Measurements from ENCODE around the gene RXFP1.

Gene RXFP1

DNA sequence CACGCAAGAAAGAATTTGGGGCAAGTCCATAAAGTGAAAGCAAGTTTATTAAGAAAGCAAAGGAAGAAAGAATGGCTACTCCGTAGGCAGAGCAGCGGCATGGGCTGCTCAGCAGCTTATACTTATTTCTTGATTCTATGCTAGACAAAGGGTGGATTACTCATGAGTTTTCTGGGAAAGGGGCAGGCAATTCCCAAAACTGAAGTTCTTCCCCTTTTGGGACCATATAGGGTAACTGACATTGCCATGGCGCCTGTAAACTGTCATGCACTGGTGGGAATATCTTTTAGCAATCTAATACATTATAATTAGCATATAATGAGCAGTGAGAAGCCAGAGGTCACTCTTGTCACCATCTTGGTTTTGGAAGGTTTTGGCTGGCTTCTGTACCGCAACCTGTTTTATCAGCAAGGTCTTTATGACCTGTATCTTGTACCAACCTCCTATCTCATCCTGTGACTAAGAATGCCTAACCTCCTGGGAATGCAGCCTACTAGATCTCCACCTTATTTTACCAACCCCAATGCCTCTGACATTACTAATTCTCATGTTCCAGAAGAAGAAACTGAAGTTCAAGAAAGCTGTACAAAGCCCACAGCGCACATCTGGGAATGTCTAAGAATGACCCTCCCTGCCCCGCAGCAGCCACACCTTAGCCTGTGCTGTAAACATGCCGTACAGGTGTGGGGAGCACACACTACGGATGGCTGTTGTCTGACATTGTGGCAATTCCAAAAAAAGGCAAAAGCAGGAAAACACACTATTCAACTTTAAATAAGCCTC lies 18.6 kb downstream of the RXFP1 start:
- DNase-seq (ENCODE audit: low read depth, low spot score): no peak
- no peak overlapping the region for H3K4me3 ChIP-seq (ENCODE audit: low read length)

GRCh38 chr4:158541506-158541905 lies 19.8 kb downstream of the RXFP1 start:
- H3K4me3 ChIP-seq (ENCODE audit: low read length): no peak overlapping the region
- DNase-seq (ENCODE audit: low read depth, low spot score): no peak

DNA sequence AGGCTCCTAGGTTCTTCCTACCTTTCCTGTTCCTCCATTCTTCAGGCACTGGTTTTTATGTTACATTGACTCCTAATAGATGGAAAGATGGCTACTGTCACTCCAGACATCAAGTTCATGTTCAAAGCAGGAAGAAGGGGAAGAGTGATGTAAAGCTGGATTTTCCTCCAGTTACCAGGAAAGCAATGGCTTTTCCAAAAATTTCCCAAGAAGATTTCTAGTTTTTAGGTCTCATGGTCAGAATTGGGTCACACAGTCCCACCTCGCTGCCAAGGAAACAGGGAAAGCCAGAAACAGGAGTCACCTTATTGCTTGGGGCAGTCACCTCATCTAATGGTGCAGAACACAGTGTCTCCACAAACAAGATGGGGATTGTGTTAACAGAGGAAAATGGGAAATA lies 21.5 kb downstream of the RXFP1 start:
- no peak for DNase-seq (ENCODE audit: low read depth, low spot score)
- no peak overlapping the region for H3K4me3 ChIP-seq (ENCODE audit: low read length)

DNA sequence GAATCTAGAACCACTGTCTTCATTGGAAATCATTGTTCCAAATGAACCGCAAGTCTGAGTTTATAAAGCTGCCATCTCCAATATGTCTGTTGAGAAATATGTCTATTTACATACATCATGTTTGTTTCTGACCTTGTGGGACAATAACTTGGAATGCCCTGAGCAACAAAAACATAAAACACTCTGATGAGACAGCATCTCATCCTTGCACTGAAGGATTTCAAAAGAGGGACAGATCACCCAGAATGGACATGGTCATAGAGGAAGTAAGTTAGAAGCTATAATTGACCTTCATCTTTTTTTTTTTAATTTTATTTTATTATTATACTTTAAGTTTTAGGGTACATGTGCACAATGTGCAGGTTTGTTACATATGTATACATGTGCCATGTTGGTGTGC lies 22.5 kb downstream of the RXFP1 start:
- H3K4me3 ChIP-seq (ENCODE audit: low read length): no peak overlapping the region
- DNase-seq (ENCODE audit: low read depth, low spot score): no peak

DNA sequence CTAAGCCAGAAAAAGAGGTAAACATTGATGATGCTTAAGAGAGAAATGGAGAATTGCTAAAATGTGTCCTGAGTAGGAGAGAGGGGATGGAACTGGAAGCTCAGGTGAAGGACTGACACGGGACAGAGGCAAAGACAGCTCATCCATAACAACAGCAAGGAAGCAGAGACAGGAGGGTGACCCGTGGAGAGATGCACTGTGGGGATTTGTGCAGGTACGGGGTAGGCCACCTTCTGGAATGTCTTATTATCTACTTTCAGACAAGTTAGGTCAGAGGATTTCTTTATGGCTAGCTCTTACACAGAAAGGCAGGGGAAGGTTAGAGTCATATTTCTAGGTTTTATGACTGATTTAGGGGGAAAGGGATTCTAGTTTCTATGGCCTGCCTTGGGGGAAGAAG lies 31.7 kb downstream of the RXFP1 start:
- no peak for DNase-seq (ENCODE audit: low read depth, low spot score)

GRCh38 chr4:158560284-158560683 lies 38.6 kb downstream of the RXFP1 start:
- DNase-seq (ENCODE audit: low read depth, low spot score): no peak
- H3K4me3 ChIP-seq (ENCODE audit: low read length): no peak overlapping the region

More for the DNA sequence above, 31.7 kb downstream of the RXFP1 start:
- H3K4me3 ChIP-seq (ENCODE audit: low read length): no peak overlapping the region

DNA sequence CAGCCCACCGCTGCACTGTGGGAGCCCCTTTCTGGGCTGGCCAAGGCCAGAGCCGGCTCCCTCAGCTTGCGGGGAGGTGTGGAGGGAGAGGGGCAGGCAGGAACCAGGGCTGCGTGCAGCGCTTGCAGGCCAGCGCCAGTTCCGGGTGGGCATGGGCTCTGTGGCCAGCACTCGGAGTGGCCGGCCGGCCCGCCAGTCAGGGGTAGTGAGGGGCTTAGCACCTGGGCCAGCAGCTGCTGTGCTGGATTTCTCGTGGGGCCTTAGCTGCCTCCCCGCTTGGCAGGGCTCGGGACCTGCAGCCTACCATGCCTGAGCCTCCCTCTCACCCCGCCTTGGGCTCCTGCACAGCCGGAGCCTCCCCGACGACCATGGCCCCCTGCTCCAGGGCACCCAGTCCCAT lies 45.2 kb downstream of the RXFP1 start:
- no peak overlapping the region for H3K4me3 ChIP-seq (ENCODE audit: low read length)
- DNase-seq (ENCODE audit: low read depth, low spot score): no peak

GRCh38 chr4:158571736-158572135 lies 50.1 kb downstream of the RXFP1 start:
- H3K4me3 ChIP-seq (ENCODE audit: low read length): no peak overlapping the region
- no peak for DNase-seq (ENCODE audit: low read depth, low spot score)

DNA sequence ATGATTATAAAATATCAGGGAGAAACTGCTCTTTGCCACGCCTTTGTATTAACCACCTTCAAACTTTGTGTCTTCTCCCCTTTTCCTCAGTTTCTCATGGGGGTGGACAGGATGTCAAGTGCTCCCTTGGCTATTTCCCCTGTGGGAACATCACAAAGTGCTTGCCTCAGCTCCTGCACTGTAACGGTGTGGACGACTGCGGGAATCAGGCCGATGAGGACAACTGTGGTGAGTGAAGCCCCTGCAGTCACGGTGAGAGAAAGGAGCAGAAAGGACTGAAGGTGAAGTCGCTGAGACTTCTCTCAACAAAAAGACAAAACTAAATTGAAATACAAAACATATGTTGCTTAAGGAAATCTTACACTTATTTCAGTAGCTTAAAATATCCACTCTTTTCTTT lies 50.9 kb downstream of the RXFP1 start:
- H3K4me3 ChIP-seq (ENCODE audit: low read length): no peak overlapping the region
- no peak for DNase-seq (ENCODE audit: low read depth, low spot score)

DNA sequence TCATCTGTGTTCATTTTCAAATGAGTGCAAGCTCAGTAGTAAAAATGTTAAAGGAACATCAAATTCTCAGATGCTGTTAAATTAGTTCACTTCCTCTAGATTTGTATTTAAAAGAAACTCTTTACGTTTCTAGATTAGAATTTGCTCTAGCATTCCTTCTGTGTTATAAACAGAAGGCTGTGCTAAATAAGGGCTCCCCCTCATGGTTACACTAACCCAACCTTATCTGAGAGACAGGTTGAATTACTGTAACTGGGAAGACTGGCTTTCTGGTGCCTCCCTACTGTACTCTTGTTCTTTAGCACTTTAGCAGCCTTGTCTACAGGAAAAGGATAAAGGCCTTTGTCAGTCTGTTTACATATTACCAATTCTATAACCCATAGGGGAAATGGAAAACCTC lies 56.8 kb downstream of the RXFP1 start:
- DNase-seq (ENCODE audit: low read depth, low spot score): peak; percentile 5
- no peak overlapping the region for H3K4me3 ChIP-seq (ENCODE audit: low read length)

DNA sequence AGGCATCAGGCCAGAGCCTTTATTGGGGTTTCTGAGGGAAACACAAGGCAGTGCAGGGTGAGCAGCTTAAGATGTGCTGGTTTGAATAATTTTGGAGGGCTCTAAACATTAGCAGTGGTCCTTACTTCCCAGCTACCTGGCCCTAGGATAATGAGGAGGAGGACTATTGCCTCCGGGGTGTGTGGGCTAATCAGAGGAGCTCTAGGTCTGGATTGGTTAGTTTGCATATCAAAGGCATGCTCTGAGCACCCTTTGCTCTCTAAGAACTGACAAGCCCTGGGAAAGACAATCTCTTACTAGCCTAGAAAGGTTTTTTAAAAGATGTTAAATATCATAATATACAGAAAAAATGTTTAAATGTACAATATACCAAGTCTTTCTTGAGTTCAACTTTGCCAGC lies 58.4 kb downstream of the RXFP1 start:
- no peak overlapping the region for H3K4me3 ChIP-seq (ENCODE audit: low read length)
- DNase-seq (ENCODE audit: low read depth, low spot score): no peak

- DNase-seq (ENCODE audit: low read depth, low spot score): no peak
- H3K4me3 ChIP-seq (ENCODE audit: low read length): no peak overlapping the region
Observed at GRCh38 chr4:158581161-158581560, 59.5 kb downstream of the RXFP1 start.

DNA sequence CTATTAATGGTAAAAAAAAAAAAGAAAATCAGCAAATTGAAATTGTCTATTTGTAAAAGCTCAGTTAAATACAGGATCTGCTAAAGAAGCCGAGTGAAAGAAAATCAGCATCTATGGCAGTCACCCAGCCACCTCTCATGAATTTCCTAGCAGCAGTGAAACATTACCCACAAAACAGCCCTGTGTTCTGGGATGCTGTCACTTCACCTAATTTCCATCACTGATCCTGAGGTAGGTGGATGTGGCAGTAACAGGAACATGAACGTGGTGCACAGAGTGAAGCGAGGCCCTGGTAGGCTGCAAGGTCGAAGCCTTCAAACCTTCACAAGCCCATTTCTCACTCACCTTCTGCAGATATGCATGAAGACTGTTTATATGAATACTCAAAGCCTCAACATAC lies 65.2 kb downstream of the RXFP1 start:
- DNase-seq (ENCODE audit: low read depth, low spot score): no peak
- H3K4me3 ChIP-seq (ENCODE audit: low read length): no peak overlapping the region

DNA sequence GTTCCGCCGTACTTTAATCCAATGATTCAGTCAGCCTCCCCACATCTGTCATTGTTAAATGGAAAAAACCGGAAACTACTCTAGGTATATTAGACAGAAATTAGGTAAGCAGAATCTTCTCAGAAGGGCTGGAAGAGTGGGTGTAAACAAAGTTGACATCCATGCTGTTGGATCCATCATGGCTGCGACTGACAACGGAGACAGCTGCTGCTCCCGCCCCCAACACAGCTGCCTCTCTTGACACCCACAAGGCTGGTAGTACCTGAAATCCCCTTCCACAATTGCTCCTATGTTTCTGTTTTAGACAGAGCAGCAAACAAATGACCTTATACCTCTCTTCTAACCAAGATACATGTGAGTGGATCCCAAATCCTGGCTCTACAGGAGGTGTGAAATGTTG lies 66.6 kb downstream of the RXFP1 start:
- H3K4me3 ChIP-seq (ENCODE audit: low read length): no peak overlapping the region
- DNase-seq (ENCODE audit: low read depth, low spot score): no peak

DNA sequence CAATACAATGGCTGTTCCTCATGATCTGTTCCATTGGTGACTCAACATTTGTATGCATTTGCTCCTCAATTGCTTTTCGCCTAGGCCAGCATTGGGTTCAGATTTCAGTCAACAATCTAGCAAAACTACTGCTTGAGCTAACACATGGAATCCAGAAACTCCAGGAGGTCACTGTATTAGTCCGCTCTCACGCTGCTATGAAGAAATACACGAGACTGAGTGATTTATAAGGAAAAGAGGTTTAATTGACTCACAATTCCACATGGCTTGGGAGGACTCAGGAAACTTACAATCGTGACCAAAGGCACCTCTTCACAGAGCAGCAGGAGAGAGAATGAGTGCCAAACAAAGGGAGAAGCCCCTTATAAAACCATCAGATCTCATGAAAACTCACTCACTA lies 67.1 kb downstream of the RXFP1 start:
- no peak for DNase-seq (ENCODE audit: low read depth, low spot score)
- no peak overlapping the region for H3K4me3 ChIP-seq (ENCODE audit: low read length)

DNA sequence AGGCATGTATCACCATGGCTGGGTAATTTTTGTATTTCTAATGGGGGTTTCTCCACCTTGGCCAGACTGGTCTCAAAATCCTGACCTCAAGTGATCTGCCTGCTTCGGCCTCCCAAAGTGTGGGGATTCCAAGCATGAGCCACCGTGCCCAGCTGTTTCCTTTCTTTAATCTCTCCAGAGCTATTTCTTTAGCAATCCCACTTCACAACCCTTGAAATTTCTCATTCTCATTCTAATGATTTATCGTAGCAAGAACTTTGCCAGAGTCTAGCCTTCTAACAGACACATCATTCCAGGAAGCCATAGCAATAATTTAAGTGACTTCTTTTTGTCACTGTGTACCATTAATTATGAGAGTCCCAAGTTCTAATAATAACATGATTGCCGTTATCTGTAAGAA lies 68.6 kb downstream of the RXFP1 start:
- DNase-seq (ENCODE audit: low read depth, low spot score): no peak

DNA sequence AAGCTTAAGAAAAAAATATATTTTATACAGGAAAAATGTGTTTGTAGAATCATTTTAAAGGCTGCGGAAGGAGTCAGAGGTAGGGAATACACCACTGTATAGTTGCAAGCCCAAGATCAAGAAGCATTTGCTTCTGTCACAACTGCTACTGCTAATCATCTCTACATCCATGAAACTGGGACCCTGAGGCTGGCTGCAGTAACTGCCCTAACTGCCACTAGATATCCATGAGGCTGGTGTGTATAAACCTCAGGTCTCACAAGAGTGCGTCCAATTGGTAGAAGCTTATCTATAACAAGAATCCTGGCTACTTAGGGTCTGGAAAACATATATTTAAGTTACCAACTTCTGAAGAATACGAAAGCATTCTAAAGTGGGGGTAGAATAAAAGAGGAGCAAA lies 69.1 kb downstream of the RXFP1 start:
- H3K4me3 ChIP-seq (ENCODE audit: low read length): no peak overlapping the region
- DNase-seq (ENCODE audit: low read depth, low spot score): no peak

More for the DNA sequence above, 68.6 kb downstream of the RXFP1 start:
- H3K4me3 ChIP-seq (ENCODE audit: low read length): no peak overlapping the region

GRCh38 chr4:158597879-158598596 lies 76.4 kb downstream of the RXFP1 start:
- H3K4me3 ChIP-seq (ENCODE audit: low read length): no peak overlapping the region
- DNase-seq (ENCODE audit: low read depth, low spot score): no peak

DNA sequence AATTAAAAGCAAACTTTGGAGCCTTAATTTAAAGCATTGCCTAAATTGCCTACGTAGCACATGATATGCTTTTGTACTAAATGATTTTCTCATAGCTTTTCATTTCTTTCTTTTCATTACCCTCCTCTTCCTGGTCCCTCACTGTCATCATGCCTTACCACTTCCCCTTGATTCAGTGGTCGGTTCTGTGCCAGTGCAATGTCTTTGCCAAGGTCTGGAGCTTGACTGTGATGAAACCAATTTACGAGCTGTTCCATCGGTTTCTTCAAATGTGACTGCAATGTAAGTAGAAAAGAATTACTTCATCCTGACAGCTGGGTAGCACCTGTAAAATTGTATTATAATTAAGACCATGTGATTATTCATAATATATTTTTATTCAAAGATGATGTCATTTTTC lies 77.5 kb downstream of the RXFP1 start:
- H3K4me3 ChIP-seq (ENCODE audit: low read length): no peak overlapping the region
- no peak for DNase-seq (ENCODE audit: low read depth, low spot score)

- no peak overlapping the region for H3K4me3 ChIP-seq (ENCODE audit: low read length)
- DNase-seq (ENCODE audit: low read depth, low spot score): no peak
Observed at GRCh38 chr4:158599765-158600498, 78.2 kb downstream of the RXFP1 start.

Measured in Jurkat, Clone E6-1 (cell line).